H1 (cell line): Measurements from ENCODE around the gene REPIN1. TPM values are rescaled to one million over a fixed set of nuclear protein-coding genes. Genes with fewer than 3 reads are reported as not detected.
A peak's percentile ranks its signal among the peaks of the same experiment; 100 is the strongest.

ENCODE experiments used
- CTCF ChIA-PET: fragments of 300-600 bp; sonication (Branson Sonifier 250); formaldehyde crosslinking; loops from one replicate; lab custom pipeline; 2021; ENCODE audit not compliant: partially characterized antibody; lab: Charles Lee
- POLR2A ChIA-PET: fragments of 300-600 bp; sonication (Branson Sonifier 250); formaldehyde crosslinking; loops from one replicate; lab custom pipeline; 2021; ENCODE audit warnings: inconsistent platforms; ENCODE audit not compliant: partially characterized antibody; lab: Charles Lee
- DNase-seq, 2 experiments: peaks; one replicate each; pipeline versions ENCODE4 v3.0.0 to v3.0.0-alpha.2; 2010 to 2022; ENCODE audit warnings: low spot score in 2 of 2, low read depth in 1 of 2, mixed read lengths in 1 of 2
- FAIRE-seq: peaks from 2 replicates; lab custom pipeline; 2011; peaks lifted over from hg19 to GRCh38; lab: Jason Lieb, UNC
- H2AFZ ChIP-seq: 2 replicates; pipeline ENCODE4 v1.8.1; 2012; ENCODE audit warnings: low read length, inconsistent platforms
- H2AK5ac ChIP-seq: 2 replicates; pipeline ENCODE4 v1.6.1; 2013; ENCODE audit warnings: low read depth, low read length
- H2BK120ac ChIP-seq: replicated peaks from 2 replicates; pipeline ENCODE3; 2013; ENCODE audit warnings: low read depth, low read length, inconsistent platforms
- H2BK12ac ChIP-seq: 2 replicates; pipeline ENCODE4 v1.6.1; 2013; ENCODE audit warnings: low read depth, low read length
- H2BK15ac ChIP-seq: 2 replicates; pipeline ENCODE4 v1.6.1; 2013; ENCODE audit warnings: low read length
- H2BK20ac ChIP-seq: 2 replicates; pipeline ENCODE4 v1.6.1; 2013; ENCODE audit warnings: low read length
- H2BK5ac ChIP-seq: 2 replicates; pipeline ENCODE4 v1.6.1; 2013; ENCODE audit warnings: low read depth, low read length
- H3K14ac ChIP-seq: 2 replicates; pipeline ENCODE4 v1.6.1; 2013; ENCODE audit warnings: inconsistent platforms; ENCODE audit not compliant: insufficient read length
- H3K18ac ChIP-seq: 2 replicates; pipeline ENCODE4 v1.6.1; 2013; ENCODE audit warnings: low read length; ENCODE audit errors: extremely low read depth
- H3K23ac ChIP-seq: 2 replicates; pipeline ENCODE4 v1.6.1; 2013; ENCODE audit warnings: inconsistent platforms; ENCODE audit not compliant: insufficient read length
- H3K23me2 ChIP-seq: 2 replicates; pipeline ENCODE4 v1.6.1; 2013; ENCODE audit warnings: low read depth, low read length
- H3K27ac ChIP-seq: 2 replicates; pipeline ENCODE4 v1.6.1; 2011; ENCODE audit warnings: low read depth, low read length, inconsistent platforms
- H3K27me3 ChIP-seq, 4 experiments: replicated peaks in 1 of 4; 1 replicate in 1 of 4; 2 replicates in 3 of 4; pipeline versions ENCODE4 v1.6.1 to v1.8.1; 2011 to 2013; ENCODE audit warnings: low read length in 3 of 4, mild to moderate bottlenecking in 3 of 4, inconsistent platforms in 2 of 4, mixed read lengths in 2 of 4, moderate library complexity in 1 of 4; ENCODE audit not compliant: control insufficient read depth in 3 of 4, insufficient read depth in 3 of 4; ENCODE audit errors: extremely low read depth in 1 of 4
- H3K36me3 ChIP-seq, 4 experiments: 2 replicates each; pipeline versions ENCODE4 v1.6.1 to v1.8.1; 2011 to 2013; ENCODE audit warnings: mild to moderate bottlenecking in 4 of 4, low read length in 3 of 4, moderate library complexity in 2 of 4, control low read depth in 1 of 4, inconsistent platforms in 1 of 4; ENCODE audit not compliant: insufficient read depth in 4 of 4, control insufficient read depth in 2 of 4
- H3K4ac ChIP-seq: replicated peaks from 2 replicates; pipeline ENCODE3; 2013; ENCODE audit warnings: low read length, low read depth, mixed read lengths, inconsistent platforms; ENCODE audit not compliant: insufficient read length
- H3K4me1 ChIP-seq, 4 experiments: replicated peaks in 1 of 4; 1 replicate in 1 of 4; 2 replicates in 3 of 4; pipeline versions ENCODE4 v1.6.1 to v1.8.1; 2011 to 2013; ENCODE audit warnings: low read length in 3 of 4, inconsistent platforms in 2 of 4, mixed read lengths in 1 of 4; ENCODE audit not compliant: insufficient read depth in 4 of 4, control insufficient read depth in 3 of 4
- H3K4me2 ChIP-seq, 2 experiments: 2 replicates each; pipeline versions ENCODE4 v1.6.1 to v1.8.1; 2011 to 2013; ENCODE audit warnings: low read depth in 2 of 2, low read length in 2 of 2, control low read depth in 1 of 2, inconsistent platforms in 1 of 2, mild to moderate bottlenecking in 1 of 2; ENCODE audit not compliant: insufficient read depth in 1 of 2
- H3K4me3 ChIP-seq, 4 experiments: fragments of 200-600, 300-600 bp in 1 of 4; sonication (generic), shearing (Covaris generic), sonication (Bioruptor Twin) in 1 of 4; 2 replicates each; pipeline versions ENCODE4 v1.5.1 to v1.8.1; 2011 to 2016; ENCODE audit warnings: low read length in 4 of 4, low read depth in 3 of 4, control low read depth in 2 of 4, inconsistent platforms in 2 of 4, mild to moderate bottlenecking in 2 of 4, mixed read lengths in 1 of 4, moderate library complexity in 1 of 4; ENCODE audit not compliant: insufficient read depth in 2 of 4; ENCODE audit errors: extremely low read depth in 1 of 4
- H3K56ac ChIP-seq: replicated peaks from 2 replicates; pipeline ENCODE3; 2013; ENCODE audit warnings: low read depth, mild to moderate bottlenecking, mixed read lengths, low read length, inconsistent platforms; ENCODE audit not compliant: insufficient read length
- H3K79me1 ChIP-seq: 2 replicates; pipeline ENCODE4 v1.6.1; 2013; ENCODE audit warnings: low read depth, low read length, control low read depth
- H3K79me2 ChIP-seq, 2 experiments: 2 replicates each; pipeline versions ENCODE4 v1.6.1 to v1.8.1; 2012 to 2013; ENCODE audit warnings: low read length in 2 of 2, mild to moderate bottlenecking in 2 of 2, inconsistent platforms in 1 of 2; ENCODE audit not compliant: insufficient read depth in 2 of 2, control insufficient read depth in 1 of 2
- H3K9ac ChIP-seq, 4 experiments: replicated peaks in 1 of 4; 1 replicate in 1 of 4; 2 replicates in 3 of 4; pipeline versions ENCODE4 v1.6.1 to v1.8.1; 2011 to 2013; ENCODE audit warnings: low read depth in 3 of 4, low read length in 3 of 4, control low read depth in 2 of 4, mild to moderate bottlenecking in 2 of 4, moderate library complexity in 2 of 4, inconsistent platforms in 1 of 4; ENCODE audit errors: extremely low read depth in 1 of 4
- H3K9me3 ChIP-seq, 2 experiments: 2 replicates each; pipeline versions ENCODE4 v1.6.1 to v1.8.1; 2012 to 2013; ENCODE audit warnings: mild to moderate bottlenecking in 2 of 2, moderate library complexity in 2 of 2, control low read depth in 1 of 2, inconsistent platforms in 1 of 2, low read depth in 1 of 2, low read length in 1 of 2, mixed read lengths in 1 of 2; ENCODE audit not compliant: insufficient read depth in 2 of 2
- H4K20me1 ChIP-seq, 2 experiments: replicated peaks in 1 of 2; 2 replicates each; pipeline versions ENCODE3 to v1.8.1; 2011 to 2013; ENCODE audit warnings: inconsistent platforms in 2 of 2, low read length in 2 of 2, mild to moderate bottlenecking in 1 of 2; ENCODE audit not compliant: insufficient read depth in 2 of 2, control insufficient read depth in 1 of 2
- H4K5ac ChIP-seq: 2 replicates; pipeline ENCODE4 v1.6.1; 2013; ENCODE audit warnings: low read length, low read depth, mixed read lengths, inconsistent platforms; ENCODE audit not compliant: insufficient read length
- H4K8ac ChIP-seq: 2 replicates; pipeline ENCODE4 v1.8.0; 2013; ENCODE audit warnings: mild to moderate bottlenecking, moderate library complexity, low read length, inconsistent platforms; ENCODE audit not compliant: insufficient read depth; ENCODE audit errors: extremely low read depth
- H4K91ac ChIP-seq: replicated peaks from 2 replicates; pipeline ENCODE3; 2013; ENCODE audit warnings: low read length, mixed read lengths, inconsistent platforms; ENCODE audit not compliant: insufficient read length
- ATF2 ChIP-seq: IDR thresholded peaks from 2 replicates; pipeline ENCODE4 v1.6.1; 2012; ENCODE audit warnings: low read length, inconsistent platforms
- BCL11A ChIP-seq, 2 experiments: IDR thresholded peaks; one replicate each; pipeline ENCODE4 v1.6.1; 2011; ENCODE audit warnings: low read depth in 2 of 2, low read length in 2 of 2, mild to moderate bottlenecking in 2 of 2
- BRCA1 ChIP-seq: IDR thresholded peaks from 2 replicates; pipeline ENCODE4 v1.6.1; 2012; ENCODE audit warnings: low read depth, low read length, improper control_type of control experiment
- CREB1 ChIP-seq: IDR thresholded peaks from 2 replicates; pipeline ENCODE4 v1.6.1; 2012; ENCODE audit warnings: inconsistent platforms
- JUND ChIP-seq: IDR thresholded peaks from 2 replicates; pipeline ENCODE4 v1.6.1; 2011; ENCODE audit warnings: mild to moderate bottlenecking, improper control_type of control experiment, low read length
- NANOG ChIP-seq: IDR thresholded peaks from 2 replicates; pipeline ENCODE4 v1.6.1; 2011; ENCODE audit warnings: low read length, low read depth, mild to moderate bottlenecking, inconsistent platforms; ENCODE audit not compliant: insufficient read depth, poor library complexity, severe bottlenecking
- POU5F1 ChIP-seq: IDR thresholded peaks from 2 replicates; pipeline ENCODE4 v1.6.1; 2011; ENCODE audit warnings: low read depth, mild to moderate bottlenecking, low read length, moderate library complexity
- RFX5 ChIP-seq: IDR thresholded peaks from 2 replicates; pipeline ENCODE4 v1.6.1; 2011; ENCODE audit warnings: low read depth, low read length, improper control_type of control experiment, borderline replicate concordance
- SIRT6 ChIP-seq: IDR thresholded peaks from one replicate; pipeline ENCODE4 v1.7.1; 2012; ENCODE audit warnings: low read length, inconsistent platforms
- SRF ChIP-seq: IDR thresholded peaks from 2 replicates; pipeline ENCODE4 v1.6.1; 2011; ENCODE audit warnings: mild to moderate bottlenecking, low read depth, low read length, moderate library complexity
- USF2 ChIP-seq: IDR thresholded peaks from 2 replicates; pipeline ENCODE4 v1.6.1; 2011; ENCODE audit warnings: low read length, improper control_type of control experiment
- WGBS, 2 experiments: shearing (Covaris generic) in 1 of 2; methylation state at CpG; one replicate each; pipeline versions ENCODE4 v1.1.6 to v1.1.7; 2013 to 2015; ENCODE audit warnings: low lambda C conversion rate in 2 of 2, mixed read lengths in 2 of 2, inconsistent platforms in 1 of 2, low coverage in 1 of 2, missing lambda C conversion rate in 1 of 2; ENCODE audit not compliant: insufficient replicate concordance in 2 of 2, insufficient coverage in 1 of 2, insufficient read length in 1 of 2; ENCODE audit errors: extremely low coverage in 1 of 2, missing lambda C conversion rate in 1 of 2; 5-methylcytosine and 5-hydroxymethylcytosine counted together
- polyA plus RNA-seq, 7 experiments: library from polyadenylated mRNA; depleted of rRNA in 3 of 7; stranded (reverse) in 5 of 7; unstranded in 2 of 7; fragments of >200 nt in 5 of 7; fragments of 200-250 nt in 2 of 7; gene quantifications; 1 replicate in 5 of 7; 2 replicates in 1 of 7; 4 replicates in 1 of 7; pipeline versions ENCODE4 v1.2.1 to v1.2.3, GENCODE V29; 2011 to 2013; ENCODE audit warnings: missing spikeins in 2 of 7, mixed read lengths in 2 of 7
- total RNA-seq: library from RNA; stranded (reverse); fragmentation: NEBNext Ultra II Directional; extraction: Animal tissue kit (Norgen Biotek cat#: 25700); gene quantifications from 2 replicates; pipeline ENCODE4 v1.2.1, GENCODE V29; 2021

Gene REPIN1
- total and polyA plus RNA-seq, 2 of the 8 experiments (the other 6 are each of a cell fraction or from before 2014, with no cell fraction given) = 98.6 to 125 TPM

GRCh38 chr7:150388306-150388705 lies 19.7 kb downstream of the REPIN1 start:
- CTCF ChIA-PET = interaction anchor here (0.6 to 2.4 kb wide), 21 partner anchors 10 to 101 kb away, joined by 3 to 9 read pairs (median 3); no protein-coding TSS in a partner anchor

More at GRCh38 chr7:150388306-150388705, 19.7 kb downstream of the REPIN1 start:
- peaks cover 0 to 57% of the 10 kb centered on the region in 2 experiments; a peak in 3 of 4 replicates for H3K79me2 ChIP-seq
- peaks cover 4% of the 10 kb centered on the region for H3K79me1 ChIP-seq
- peak overlapping the region; percentile 15; the same call in 1 of the 2 replicates for H2BK5ac ChIP-seq
- H3K4ac ChIP-seq = no peak overlapping the region
- no peaks in the 10 kb centered on the region for H3K27me3 ChIP-seq
- H2BK15ac ChIP-seq = no peak overlapping the region
- FAIRE-seq (no peak), DNase-seq (no peak)
- H3K9ac ChIP-seq = no peak overlapping the region
- no peak overlapping the region for H2BK20ac ChIP-seq
- H3K14ac ChIP-seq = no peak overlapping the region
- no peak overlapping the region for H2AFZ ChIP-seq
- no peak overlapping the region for H2BK12ac ChIP-seq
- no peak overlapping the region for H3K4me2 ChIP-seq
- H3K36me3 ChIP-seq = peaks cover 0 to 38% (median 3%) of the 10 kb centered on the region in 4 experiments; a peak in 5 of 8 replicates
- no peak overlapping the region for H3K23ac ChIP-seq
- no peaks in the 10 kb centered on the region; the same call in 1 of the 2 replicates for H3K23me2 ChIP-seq
- POLR2A ChIA-PET = interaction anchor here (0.8 to 9.0 kb wide), 4 partner anchors 8 to 20 kb away, joined by 3 to 170 read pairs (median 63); partner anchors contain the start of gene REPIN1
- no peak overlapping the region for H3K27ac ChIP-seq
- H2BK120ac ChIP-seq = no peak overlapping the region
- H4K5ac ChIP-seq = no peak overlapping the region
- H4K20me1 ChIP-seq = no peaks in the 10 kb centered on the region
- H4K91ac ChIP-seq = no peak overlapping the region
- no peak overlapping the region for H2AK5ac ChIP-seq
- no peak overlapping the region for H3K56ac ChIP-seq
- WGBS, 2 experiments = 91% methylated on average over 7 of the region's 7 CpGs; no CpG with 5 or more reads in 1 of the 2 experiments
- TF ChIP-seq SIRT6 = no peak
- no peak for TF ChIP-seq NANOG
- TF ChIP-seq CREB1 = no peak
- no peak for TF ChIP-seq POU5F1
- no peak for TF ChIP-seq USF2
- TF ChIP-seq SRF = no peak
- TF ChIP-seq JUND = no peak
- TF ChIP-seq RFX5 = no peak
- TF ChIP-seq ATF2 = no peak
- no peak for TF ChIP-seq BCL11A (IDR thresholded peaks at IDR 0.05; ENCODE audit: low read depth in 2 of 2, low read length in 2 of 2)
- no peak for TF ChIP-seq BRCA1
- 0 out of 2 replicates have a peak overlapping the region, but pooled peaks have one; percentile 9 for H3K18ac ChIP-seq
- no peaks in the 10 kb centered on the region for H3K9me3 ChIP-seq
- no peak overlapping the region for H3K4me3 ChIP-seq
- peaks cover 19 to 32% (median 27%) of the 10 kb centered on the region in 4 experiments for H3K4me1 ChIP-seq
- H4K8ac ChIP-seq = no peak overlapping the region
